ENCODE measurements around the gene HTRA3. TPM values are rescaled to one million over a fixed set of nuclear protein-coding genes. Genes with fewer than 3 reads are reported as not detected.
A peak's percentile ranks its signal among the peaks of the same experiment; 100 is the strongest.

Gene HTRA3
- total and polyA plus RNA-seq, 2 of the 8 experiments (the other 6 are each of a cell fraction or from before 2014, with no cell fraction given) = 3.2 to 5.8 TPM

GRCh38 chr4:8315435-8316250 is 46.1 kb downstream of the HTRA3 start:
- 67% methylated on average over 20 of the region's 21 CpGs; no CpG with 5 or more reads in 1 of the 2 experiments for WGBS, 2 experiments (ENCODE audit: extremely low coverage in 1 of 2, insufficient coverage in 1 of 2, insufficient read length in 1 of 2, insufficient replicate concordance in 2 of 2, low coverage in 1 of 2, low lambda C conversion rate in 2 of 2, missing lambda C conversion rate in 1 of 2)
- peak; percentile 36 for FAIRE-seq
- peak overlapping the region; percentile 18; the same call in 1 of the 2 replicates for H2BK5ac ChIP-seq (ENCODE audit: low read depth, low read length)

More at GRCh38 chr4:8315435-8316250, 46.1 kb downstream of the HTRA3 start:
- Histone ChIP-seq H3K4me1 (replicated peaks in 1 of 4; ENCODE audit: control insufficient read depth in 3 of 4, insufficient read depth in 4 of 4, low read length in 3 of 4) (peaks cover 0 to 17% (median 12%) of the 10 kb centered on the region in 4 experiments; a peak in 6 of 7 replicates), H3K79me2 (ENCODE audit: control insufficient read depth in 1 of 2, insufficient read depth in 2 of 2, low read length in 2 of 2) (no peaks in the 10 kb centered on the region), H2AFZ (ENCODE audit: low read length) (peak overlapping the region; percentile 48), H2BK120ac (replicated peaks; ENCODE audit: low read depth, low read length) (no peak overlapping the region), H3K9me3 (ENCODE audit: insufficient read depth in 2 of 2, low read depth in 1 of 2, low read length in 1 of 2) (no peaks in the 10 kb centered on the region; a peak in 2 of 4 replicates), H3K36me3 (ENCODE audit: control insufficient read depth in 2 of 4, insufficient read depth in 4 of 4, low read length in 3 of 4) (no peaks in the 10 kb centered on the region), H4K20me1 (replicated peaks in 1 of 2; ENCODE audit: control insufficient read depth in 1 of 2, insufficient read depth in 2 of 2, low read length in 2 of 2) (no peaks in the 10 kb centered on the region), H3K14ac (ENCODE audit: insufficient read length) (no peak overlapping the region), H2AK5ac (ENCODE audit: low read depth, low read length) (peak overlapping the region; percentile 32; the same call in 1 of the 2 replicates), H3K27me3 (replicated peaks in 1 of 4; ENCODE audit: control insufficient read depth in 3 of 4, extremely low read depth in 1 of 4, insufficient read depth in 3 of 4, low read length in 3 of 4) (no peaks in the 10 kb centered on the region; a peak in 2 of 7 replicates), H3K18ac (ENCODE audit: extremely low read depth, low read length) (peak overlapping the region; percentile 44; the same call in 1 of the 2 replicates), H3K9ac (replicated peaks in 1 of 4; ENCODE audit: extremely low read depth in 1 of 4, low read depth in 3 of 4, low read length in 3 of 4) (no peak overlapping the region), H2BK12ac (ENCODE audit: low read depth, low read length) (peak overlapping the region; percentile 6; the same call in 1 of the 2 replicates), H3K4ac (replicated peaks; ENCODE audit: insufficient read length, low read depth, low read length) (no peak overlapping the region), H3K4me2 (ENCODE audit: insufficient read depth in 1 of 2, low read depth in 2 of 2, low read length in 2 of 2) (peak overlapping the region in 1 of 2 experiments; percentile 52; a peak in 2 of 4 replicates), H4K8ac (ENCODE audit: extremely low read depth, insufficient read depth, low read length) (peak overlapping the region; percentile 88; the same call in 1 of the 2 replicates), H2BK15ac (ENCODE audit: low read length) (peak overlapping the region; percentile 6; the same call in 1 of the 2 replicates), H3K79me1 (ENCODE audit: low read depth, low read length) (no peaks in the 10 kb centered on the region), H3K23ac (ENCODE audit: insufficient read length) (no peak overlapping the region), H3K27ac (ENCODE audit: low read depth, low read length) (no peak overlapping the region), H3K56ac (replicated peaks; ENCODE audit: insufficient read length, low read depth, low read length) (no peak overlapping the region), H4K91ac (replicated peaks; ENCODE audit: insufficient read length, low read length) (peak overlapping the region; percentile 36), H3K23me2 (ENCODE audit: low read depth, low read length) (no peaks in the 10 kb centered on the region), H3K4me3 (ENCODE audit: extremely low read depth in 1 of 4, insufficient read depth in 2 of 4, low read depth in 3 of 4, low read length in 4 of 4) (no peak overlapping the region), H4K5ac (ENCODE audit: insufficient read length, low read depth, low read length) (no peak overlapping the region), H2BK20ac (ENCODE audit: low read length) (0 out of 2 replicates have a peak overlapping the region, but pooled peaks have one; percentile 24)
- TF ChIP-seq, protein P1, sequence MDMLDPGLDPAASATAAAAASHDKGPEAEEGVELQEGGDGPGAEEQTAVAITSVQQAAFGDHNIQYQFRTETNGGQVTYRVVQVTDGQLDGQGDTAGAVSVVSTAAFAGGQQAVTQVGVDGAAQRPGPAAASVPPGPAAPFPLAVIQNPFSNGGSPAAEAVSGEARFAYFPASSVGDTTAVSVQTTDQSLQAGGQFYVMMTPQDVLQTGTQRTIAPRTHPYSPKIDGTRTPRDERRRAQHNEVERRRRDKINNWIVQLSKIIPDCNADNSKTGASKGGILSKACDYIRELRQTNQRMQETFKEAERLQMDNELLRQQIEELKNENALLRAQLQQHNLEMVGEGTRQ (IDR thresholded peaks at IDR 0.05; ENCODE audit: low read length) = no peak
- TF ChIP-seq TEAD4 (IDR thresholded peaks at IDR 0.05; ENCODE audit: low read depth, low read length) (peak; percentile 32; the same call in 1 of the 2 replicates), JUND (IDR thresholded peaks at IDR 0.05; ENCODE audit: low read length) (peak; percentile 66; the same call in 1 of the 2 replicates), SP4 (IDR thresholded peaks at IDR 0.05; ENCODE audit: low read length) (no peak)
- peak in 1 of 2 experiments; percentile 58 for DNase-seq (ENCODE audit: low read depth in 1 of 2, low spot score in 2 of 2)
- ChIA-PET POLR2A (ENCODE audit: partially characterized antibody) (interaction anchor here (1.1 kb wide), 1 partner anchor 9 kb away, joined by 3 read pairs; no protein-coding TSS in a partner anchor), CTCF (ENCODE audit: partially characterized antibody) (interaction anchor here (0.8 to 8.0 kb wide), 9 partner anchors 8 to 83 kb away, joined by 3 to 94 read pairs (median 4); no protein-coding TSS in a partner anchor)

All from H1 (cell line).